GM18868 (cell line): ENCODE measurements around the gene CACNA1C.

Experiments used
- ATAC-seq: cut with Tn5 transposase; IDR thresholded peaks from one replicate; pipeline ENCODE4 v1.9.1; 2021; ENCODE audit warnings: mild to moderate bottlenecking, moderate library complexity; ENCODE audit not compliant: unreplicated experiment

Gene CACNA1C

DNA sequence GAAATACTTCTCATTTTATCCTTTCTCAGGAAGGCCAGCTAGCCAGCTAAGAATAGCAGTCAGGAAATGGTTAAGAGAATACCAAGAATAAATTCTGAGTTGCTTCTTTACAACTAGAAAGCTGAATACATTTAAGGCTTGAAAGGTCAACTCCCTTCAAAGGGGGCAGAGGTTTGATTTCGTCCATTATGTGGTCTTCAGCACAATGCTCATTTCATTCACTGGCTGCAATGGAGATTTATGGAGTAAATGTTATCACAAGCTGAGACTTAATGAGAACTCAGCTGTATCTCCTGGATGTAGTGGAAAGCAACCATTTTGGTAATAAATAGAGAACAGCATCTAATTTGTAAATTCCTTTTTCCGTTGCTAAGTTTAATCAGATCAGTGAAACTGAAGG lies 477.0 kb downstream of the CACNA1C start:
- ATAC-seq: no peak

DNA sequence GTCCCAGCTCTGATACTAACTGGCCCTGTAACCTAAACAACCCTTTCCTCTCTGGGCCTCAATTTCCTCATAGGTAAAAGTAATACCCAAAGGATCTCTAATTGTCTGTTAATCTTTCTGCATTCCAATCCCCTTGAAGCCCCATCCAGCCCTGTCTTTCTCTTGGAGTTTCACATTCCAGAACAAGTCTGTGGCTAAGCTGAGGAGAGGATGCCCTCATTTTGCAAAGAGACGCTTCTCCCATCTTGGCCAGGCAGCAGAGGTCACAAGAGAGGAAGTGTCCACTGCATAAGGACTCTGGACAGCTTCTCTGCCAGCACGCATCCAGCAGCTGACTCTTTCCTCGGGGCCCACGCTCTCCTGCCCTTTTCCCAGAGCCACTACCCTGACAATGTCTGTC lies 478.6 kb downstream of the CACNA1C start:
- no peak for ATAC-seq

DNA sequence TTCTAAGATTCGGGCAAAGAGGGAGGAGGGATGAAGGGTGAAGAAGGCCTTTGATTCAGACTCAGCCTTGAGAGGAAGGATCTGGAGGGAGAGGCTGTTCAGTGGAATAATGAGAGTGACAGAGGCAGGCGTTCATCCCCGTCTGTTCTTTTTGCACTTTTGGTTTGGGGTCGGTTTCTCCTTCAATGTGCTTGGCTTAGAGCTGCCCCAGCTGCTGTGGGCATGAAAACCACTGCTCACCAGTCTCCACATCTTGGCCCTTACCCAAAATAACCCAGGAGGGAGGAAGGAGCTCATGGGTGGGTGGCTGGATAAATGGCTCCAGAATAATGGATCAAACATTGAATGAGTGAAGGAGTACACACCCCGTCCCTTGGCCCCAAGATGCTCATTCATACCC lies 480.2 kb downstream of the CACNA1C start:
- ATAC-seq: no peak

DNA sequence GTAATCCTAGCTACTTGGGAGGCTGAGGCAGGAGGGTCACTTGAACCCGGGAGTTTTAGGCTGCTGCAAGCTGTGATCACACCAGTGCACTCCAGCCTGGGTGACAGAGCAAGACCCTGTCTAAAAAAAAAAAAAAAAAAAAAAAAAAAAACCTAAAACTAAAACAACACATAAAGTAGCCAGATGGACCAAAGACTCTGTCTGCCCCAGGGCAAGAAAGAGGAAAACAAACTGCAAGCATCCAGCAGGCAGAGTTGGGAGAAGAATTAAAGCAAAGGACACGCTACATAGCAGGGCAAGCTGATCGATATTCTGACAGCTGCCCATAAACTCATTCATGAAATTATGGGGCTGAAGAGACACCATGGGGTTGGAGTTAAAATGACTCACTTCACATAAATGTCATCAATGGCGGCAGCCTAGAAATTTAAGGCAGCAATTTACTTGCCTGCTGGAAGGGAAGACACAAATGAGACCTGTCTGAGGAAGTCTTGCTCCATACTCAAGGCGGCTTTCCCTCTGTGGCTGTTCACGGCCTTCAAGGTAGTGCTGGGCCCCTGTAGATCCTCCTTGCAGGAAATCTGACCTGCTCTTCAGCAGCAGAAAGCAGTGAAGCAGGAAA lies 482.9 kb downstream of the CACNA1C start:
- no peak for ATAC-seq

DNA sequence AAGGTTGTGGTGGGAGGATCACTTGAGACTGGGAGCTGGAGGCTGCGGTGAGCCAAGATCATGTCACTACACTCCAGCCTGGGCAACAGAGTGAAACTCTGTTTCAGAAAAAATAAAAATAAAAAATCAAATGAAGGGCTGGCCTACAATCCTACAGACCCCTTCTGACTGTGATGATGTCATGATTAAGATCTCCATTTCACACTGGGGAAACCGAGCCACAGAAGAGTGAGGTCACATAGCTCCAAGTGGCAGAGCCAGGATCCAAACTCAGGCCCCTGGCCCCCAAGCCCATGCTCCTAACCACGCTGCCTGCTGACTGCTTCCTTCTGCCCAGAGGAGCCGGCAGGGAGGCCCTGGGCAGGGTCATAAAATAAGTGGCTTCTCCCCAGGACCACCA lies 483.9 kb downstream of the CACNA1C start:
- ATAC-seq: no peak

DNA sequence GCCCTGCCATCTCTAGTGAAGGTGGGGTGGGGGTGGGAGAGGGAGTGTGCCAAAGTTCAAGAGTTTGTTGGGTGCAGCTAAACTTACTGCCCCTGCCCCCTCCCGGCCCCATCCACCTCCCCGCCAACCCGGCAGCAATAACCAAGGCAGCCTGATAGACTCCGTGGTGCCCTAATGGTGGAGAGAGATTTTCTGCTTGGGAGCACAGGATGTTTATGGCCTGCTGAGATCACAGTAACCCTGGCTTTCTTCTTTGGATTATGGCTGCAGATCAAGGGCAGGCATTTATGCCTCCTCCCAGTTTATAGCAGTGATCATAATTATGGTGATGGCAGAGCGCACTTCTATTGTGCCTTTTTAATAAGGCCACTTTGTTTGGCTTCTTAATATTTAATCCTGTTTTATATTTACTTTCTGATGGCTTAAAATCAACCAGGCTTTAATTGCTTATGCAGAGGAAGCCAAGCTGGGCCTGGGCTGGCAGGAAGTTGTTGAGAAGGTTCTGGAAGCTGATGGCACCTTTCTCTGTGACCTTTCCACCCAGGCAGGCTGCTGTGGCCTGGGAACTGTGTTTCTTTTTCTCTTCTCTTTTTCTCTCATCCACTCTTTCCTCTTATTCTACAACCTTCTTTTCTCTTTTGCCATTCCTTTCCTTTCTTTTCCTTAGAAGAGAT lies 485.2 kb downstream of the CACNA1C start:
- no peak for ATAC-seq

DNA sequence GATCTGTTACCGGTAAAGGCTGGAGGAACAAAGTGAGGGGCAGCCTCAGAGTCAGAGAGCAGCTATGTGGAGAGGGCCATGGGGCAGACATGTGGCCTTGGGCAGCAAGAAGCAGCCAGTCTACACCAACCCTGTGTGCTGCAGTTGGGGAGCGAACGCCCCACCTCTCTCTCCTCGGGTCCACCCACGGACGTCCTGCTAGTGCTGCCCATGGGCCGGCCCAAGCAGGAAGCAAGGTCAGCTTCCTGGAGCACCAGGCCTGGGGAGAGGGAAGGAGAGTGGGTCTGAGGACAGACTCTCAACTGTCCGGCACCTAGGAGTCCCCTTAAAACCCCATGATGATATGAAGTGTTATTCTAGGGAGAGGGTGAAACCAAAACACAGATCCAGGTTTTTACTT lies 487.2 kb downstream of the CACNA1C start:
- no peak for ATAC-seq

DNA sequence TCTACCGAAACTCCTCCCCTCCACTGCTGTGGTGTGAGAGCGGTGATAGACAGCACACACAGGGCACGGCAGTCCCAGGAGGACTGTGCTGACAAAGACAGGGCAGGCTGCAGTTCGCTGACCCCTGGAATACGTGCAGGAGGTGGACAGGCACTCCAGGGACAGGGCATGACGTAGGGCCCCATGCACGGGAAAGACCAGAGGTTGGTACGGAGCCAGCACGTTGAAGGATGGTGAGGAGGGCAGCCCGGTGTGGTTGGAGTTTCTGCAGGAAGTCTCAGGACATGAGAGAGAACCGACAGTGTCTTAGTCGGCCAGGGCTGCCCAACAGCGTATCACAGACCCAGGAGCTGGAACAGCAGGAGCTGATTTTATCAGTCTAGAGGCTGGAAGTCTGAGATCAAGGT lies 487.8 kb downstream of the CACNA1C start:
- no peak for ATAC-seq

DNA sequence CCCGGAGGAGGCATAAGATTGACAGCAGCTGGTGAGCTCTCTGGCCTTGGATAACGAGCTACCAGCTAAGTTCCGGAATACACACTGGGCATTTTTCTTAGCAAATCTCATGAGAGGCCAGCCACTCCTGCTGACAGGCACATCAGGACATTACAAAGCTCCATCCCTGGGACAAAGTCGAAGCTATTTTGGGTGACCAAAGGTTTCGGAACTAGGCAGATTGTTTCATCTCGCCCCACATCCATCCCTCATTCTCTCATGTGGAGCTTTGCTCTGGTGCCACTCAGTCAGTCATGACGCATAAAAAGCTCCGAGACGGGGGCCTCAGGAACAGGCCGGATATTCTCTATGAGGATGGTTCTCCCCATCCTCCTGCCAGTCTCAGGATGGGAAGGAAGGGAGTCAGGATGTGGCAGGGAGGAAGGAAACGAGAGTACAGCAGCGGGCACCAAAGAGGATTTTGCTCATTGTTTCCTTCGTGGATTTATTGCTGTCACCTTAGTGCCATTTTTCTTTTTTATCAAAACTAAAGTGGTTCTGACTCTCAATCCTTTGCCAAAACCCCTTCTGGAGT lies 488.9 kb downstream of the CACNA1C start:
- no peak for ATAC-seq

DNA sequence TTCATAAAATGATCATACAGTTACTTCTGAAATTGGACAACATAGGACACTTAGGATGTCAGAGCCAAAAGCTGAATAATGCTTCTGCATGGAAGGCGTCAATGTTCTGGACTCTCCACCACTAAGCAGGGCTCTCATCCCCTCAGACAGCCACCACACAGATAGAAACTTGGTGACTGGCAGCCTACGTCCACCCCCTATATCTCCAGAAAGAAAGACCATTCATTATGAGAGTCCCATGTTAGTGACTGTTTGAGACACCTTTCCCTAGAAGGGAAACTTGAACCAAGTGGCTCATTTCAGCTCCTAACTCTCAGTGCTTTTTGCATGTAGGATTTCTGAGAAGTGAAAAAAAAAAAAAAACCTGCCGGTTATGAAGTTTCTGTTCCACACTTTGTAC lies 491.0 kb downstream of the CACNA1C start:
- ATAC-seq: no peak

DNA sequence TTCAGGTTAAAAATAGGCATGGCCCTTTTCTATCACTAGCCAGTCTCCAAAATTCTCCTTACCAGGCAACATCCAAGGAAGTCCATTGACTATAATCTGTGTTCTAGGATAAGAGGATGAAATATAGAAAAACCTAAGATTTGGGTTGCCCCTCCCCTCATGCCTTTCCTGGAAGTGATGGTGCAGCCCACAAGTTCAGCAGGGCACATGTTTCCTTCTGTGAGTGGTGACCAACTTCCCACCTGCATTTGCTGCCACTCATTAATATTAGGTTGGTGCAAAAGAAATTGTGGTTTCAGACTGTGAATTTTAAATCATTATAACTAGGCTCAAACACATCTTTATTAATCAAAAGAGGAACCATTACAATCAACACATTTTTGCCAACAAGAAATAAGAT lies 491.4 kb downstream of the CACNA1C start:
- ATAC-seq: no peak

DNA sequence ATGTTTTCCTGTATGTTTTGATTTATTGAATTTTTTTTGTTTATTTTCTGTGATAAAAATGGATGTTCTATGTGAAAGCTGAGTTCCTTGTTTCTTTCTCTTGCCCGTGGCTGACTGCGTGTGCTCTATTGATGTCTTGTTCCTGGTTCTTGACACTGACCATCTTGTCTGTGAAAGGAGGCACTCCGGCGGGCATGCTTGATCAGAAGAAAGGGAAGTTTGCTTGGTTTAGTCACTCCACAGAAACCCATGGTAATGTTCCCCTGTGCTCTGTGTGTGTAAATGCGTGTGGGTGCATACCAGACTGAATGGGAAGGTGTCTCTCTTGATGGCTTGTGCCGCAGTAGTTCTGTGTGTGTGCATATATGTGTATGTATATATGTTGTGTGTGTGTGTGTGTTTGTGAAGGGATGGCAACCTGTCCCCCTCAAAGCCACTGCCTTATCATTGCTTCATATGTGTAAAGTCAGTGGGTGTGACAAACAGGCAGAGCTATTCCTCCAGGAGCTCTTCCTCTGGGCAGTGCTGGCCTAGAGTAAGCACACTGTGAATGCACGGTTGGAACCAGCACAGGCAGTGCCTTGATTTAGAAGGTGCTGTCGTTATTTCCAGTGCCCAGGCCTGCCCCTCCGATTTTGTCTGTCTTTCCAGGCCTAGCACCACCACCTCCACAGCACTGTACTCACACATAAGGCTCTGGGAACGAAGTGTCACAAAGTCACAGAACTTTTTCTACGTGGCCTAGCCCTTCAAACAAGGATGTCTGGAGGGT lies 494.7 kb downstream of the CACNA1C start:
- ATAC-seq: no peak

DNA sequence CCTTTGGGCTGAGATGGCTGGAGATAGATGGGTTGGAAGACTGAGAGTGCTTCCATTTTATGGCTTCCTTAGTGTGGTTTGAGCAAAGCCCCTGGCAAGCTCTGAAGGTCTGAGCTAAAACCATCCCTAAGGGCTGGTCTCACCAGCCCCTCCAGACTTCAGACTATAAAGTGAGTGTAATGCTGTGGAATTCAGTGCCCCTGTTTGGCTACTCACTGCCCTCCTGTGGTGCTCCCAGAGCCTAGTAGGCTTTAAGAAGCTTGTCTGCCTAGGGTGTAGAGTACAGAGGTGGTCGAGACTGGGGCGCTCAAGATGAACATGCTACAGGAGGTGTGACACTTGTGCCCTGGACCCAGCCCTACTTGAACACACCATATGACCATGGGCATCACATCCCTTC lies 495.3 kb downstream of the CACNA1C start:
- no peak for ATAC-seq

DNA sequence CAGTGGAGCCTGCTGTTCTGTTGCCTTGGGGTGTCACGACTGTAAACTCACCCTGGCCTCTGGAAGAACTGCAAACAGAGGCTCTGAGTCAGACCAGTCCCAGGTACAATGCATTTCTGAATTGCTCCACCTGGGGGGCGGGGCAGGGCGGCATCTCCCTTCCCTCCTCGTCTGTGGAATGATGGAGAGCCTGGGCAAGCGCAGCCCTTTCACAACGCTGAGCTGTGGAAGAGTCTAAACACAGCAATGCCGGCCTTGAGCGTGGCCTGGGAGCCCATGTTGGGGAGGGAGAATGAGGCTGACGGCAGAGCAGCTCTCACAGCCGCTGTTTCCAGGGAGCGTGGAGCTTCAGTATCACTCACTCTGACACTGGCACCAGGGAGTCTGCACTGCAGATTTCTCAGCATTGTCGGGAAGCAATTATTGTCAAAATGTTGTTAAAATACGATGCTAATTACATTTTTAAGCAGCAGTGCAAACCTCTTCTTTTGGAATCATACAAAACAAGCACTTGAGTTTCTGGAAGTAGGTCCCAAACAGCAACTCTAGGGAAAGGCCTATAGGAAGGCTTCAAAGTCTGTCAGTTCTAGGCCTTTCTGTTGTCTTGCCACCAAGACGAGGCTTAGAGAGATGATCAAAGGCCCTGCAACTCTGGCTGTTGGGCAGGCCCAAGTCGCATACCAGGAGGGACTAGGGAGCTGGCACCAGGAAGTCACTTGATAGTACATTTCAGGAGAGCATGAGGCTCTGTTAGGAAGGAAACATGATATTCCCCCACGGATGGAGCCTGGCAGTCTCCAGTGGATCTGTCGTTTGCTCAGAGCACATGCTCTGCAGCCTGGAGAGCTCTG lies 498.0 kb downstream of the CACNA1C start:
- ATAC-seq: no peak

DNA sequence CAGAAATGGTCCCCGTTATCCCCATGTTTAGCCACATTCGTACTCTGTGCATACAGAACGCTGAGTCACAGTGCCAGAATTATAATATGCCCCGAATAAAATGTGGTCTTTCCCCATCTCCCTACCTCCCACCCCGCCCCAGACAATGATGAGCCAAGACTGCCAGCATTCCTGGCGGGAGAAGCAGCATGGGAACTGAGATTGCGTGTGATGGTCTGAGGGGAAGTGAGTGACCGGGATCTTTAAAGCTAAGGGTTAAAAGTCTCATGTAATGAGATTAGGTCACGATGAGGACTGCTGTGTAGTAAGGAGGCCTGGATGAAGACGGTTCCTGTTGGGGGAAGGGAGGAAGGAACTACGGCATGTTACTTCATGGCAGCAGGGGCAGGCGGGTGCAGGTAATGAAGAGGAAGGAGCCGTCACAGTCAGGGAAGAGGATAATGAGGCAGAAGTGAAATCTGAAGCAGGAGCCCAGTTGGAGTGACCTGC lies 498.7 kb downstream of the CACNA1C start:
- ATAC-seq: no peak

DNA sequence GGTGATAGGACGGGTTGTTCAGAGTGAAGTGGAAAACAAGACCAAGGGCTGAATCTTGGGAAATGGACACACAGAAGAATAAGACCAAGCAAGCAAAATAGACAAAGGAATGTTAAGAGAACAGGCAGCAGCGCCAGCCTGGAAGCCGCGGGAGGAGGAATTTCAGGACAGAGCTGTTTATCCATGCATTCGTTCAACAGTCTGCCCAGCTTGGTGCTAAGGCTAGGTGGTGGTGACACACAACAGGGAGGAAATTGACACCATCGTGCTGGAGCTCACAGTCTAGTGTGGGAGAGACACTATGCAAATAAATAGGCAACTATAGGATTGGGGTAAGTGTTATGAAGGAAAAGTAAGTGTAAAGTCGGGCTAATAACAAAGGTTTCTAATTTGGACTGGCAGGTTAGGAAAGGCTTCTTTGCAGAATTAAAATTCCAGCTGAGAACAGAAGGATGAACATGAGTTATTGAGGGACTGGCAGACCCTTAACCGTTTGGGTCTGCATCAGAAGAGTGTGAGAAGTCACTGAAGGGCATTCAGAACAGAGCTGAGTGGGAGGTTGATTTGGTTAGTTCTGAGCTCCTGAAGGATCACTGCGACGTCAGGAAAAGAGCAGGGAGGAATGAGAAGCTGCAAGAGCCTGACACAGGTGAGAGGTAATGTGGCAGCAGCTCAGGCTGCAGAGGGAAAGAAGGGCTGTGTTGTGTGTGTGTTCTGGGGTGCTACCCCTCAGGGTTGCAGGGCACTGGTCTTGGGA lies 499.4 kb downstream of the CACNA1C start:
- no peak for ATAC-seq

DNA sequence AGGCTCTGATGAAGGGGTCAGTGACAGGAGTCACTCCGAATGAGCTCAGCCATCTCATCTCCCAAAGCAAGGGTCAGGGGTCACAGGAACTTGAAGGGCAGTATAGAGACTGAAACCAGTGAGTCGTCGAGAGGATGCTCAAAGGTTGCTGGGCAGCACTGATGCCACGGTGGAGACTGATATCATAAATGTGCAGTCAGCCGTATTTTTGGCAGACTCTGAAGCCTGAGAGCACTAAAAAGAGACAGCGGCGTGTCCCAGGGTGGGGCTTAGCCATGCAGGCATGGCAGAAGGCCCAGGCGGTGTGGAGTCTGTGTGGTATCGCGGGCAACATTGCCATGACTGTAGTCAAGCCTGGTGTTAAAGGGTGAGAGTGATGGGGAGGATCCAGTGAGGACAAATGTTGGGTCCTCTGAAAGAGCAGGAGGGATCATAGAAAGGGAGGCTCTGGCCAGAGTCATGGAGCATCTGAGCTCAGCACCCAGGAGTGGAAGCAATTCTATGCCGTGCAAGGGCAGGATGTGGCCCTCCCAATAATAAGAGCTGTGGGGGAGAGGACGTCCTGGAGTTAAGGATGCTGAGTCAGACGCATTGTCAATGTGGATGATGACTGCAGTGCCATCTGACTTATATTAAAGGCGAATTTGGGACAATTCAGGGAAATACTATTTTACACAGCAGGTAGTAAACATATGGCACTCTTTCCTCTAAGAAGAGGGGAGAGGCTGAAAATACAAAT lies 500.8 kb downstream of the CACNA1C start:
- no peak for ATAC-seq

DNA sequence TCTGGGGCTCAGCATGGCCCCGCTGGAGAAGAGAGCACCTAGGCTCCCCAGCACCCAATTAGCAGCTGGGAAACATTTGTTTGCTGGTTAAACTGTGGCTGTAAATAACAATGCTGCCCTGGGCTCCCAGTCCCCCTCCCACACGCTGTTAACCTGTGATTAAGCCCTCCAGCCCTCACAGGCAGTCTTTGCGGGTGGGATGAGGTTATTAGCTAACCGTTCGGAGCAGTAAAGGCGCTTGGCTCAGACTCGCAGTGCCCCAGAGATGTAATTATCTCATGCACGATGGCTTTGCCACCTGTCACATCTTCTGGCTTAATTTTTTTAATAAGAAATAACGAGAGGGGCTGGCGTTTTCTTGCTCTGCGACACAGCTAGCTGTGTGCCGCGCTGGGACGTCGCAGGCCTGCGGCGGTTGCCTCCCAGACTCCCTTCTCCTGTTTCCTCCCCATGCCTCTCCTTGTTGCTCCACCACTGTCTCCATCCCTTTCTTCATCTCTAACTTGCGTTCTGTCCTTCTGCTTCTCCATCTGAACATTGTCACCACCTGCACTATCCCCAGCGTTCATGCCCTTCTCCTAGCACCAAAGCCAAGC lies 502.8 kb downstream of the CACNA1C start:
- no peak for ATAC-seq

DNA sequence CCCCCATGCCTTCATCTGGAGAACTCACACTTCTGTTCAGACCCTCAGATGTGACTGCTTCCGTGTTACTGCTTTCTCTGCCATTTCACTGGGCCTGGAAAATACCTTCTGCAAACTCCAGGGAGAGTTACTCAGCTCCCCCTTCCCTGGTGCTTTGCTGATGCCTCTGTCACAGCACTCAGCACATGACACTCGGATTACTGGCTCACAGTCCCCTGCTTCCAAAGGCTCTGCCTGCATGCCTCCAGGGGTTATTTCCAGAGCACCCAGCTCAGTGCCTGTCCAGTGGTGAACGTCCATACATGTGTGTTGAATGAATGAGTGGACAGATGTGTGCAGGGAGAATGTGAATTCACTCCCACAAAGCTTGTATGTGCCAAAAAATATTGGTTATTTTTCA lies 504.8 kb downstream of the CACNA1C start:
- ATAC-seq: no peak
